ENCODE measurements around the gene IMMT.
A peak's percentile ranks its signal among the peaks of the same experiment; 100 is the strongest.

The IMMT gene

GRCh38 chr2:86199834-86200177 lies 4.5 kb upstream of the IMMT start:
- DNase-seq (ENCODE audit: low spot score): no peak

- peak; percentile 40 for DNase-seq (ENCODE audit: low spot score)
These were observed 636 bp upstream of the IMMT start for GRCh38 chr2:86195808-86196387.

GRCh38 chr2:86194751-86195054 lies 559 bp downstream of the IMMT start:
- DNase-seq (ENCODE audit: low spot score): no peak

GRCh38 chr2:86193901-86194567 lies 1.2 kb downstream of the IMMT start:
- DNase-seq (ENCODE audit: low spot score): no peak

GRCh38 chr2:86189782-86190416 lies 5.4 kb downstream of the IMMT start:
- DNase-seq (ENCODE audit: low spot score): no peak

- DNase-seq (ENCODE audit: low spot score): no peak
These were observed 8.8 kb downstream of the IMMT start for GRCh38 chr2:86186431-86186830.

GRCh38 chr2:86185517-86186212 lies 9.6 kb downstream of the IMMT start:
- no peak for DNase-seq (ENCODE audit: low spot score)

GRCh38 chr2:86176597-86176996 lies 18.7 kb downstream of the IMMT start:
- no peak for DNase-seq (ENCODE audit: low spot score)

GRCh38 chr2:86175828-86176227 lies 19.4 kb downstream of the IMMT start:
- DNase-seq (ENCODE audit: low spot score): no peak

- no peak for DNase-seq (ENCODE audit: low spot score)
These were observed 20.8 kb downstream of the IMMT start for GRCh38 chr2:86174445-86174844.

GRCh38 chr2:86172610-86173009 lies 22.7 kb downstream of the IMMT start:
- DNase-seq (ENCODE audit: low spot score): no peak

- DNase-seq (ENCODE audit: low spot score): no peak
These were observed 24.0 kb downstream of the IMMT start for GRCh38 chr2:86171295-86171694.

GRCh38 chr2:86170449-86170848 lies 24.8 kb downstream of the IMMT start:
- no peak for DNase-seq (ENCODE audit: low spot score)

- DNase-seq (ENCODE audit: low spot score): no peak
These were observed 34.9 kb downstream of the IMMT start for GRCh38 chr2:86160156-86160952.

GRCh38 chr2:86158286-86158685 lies 37.0 kb downstream of the IMMT start:
- no peak for DNase-seq (ENCODE audit: low spot score)

- no peak for DNase-seq (ENCODE audit: low spot score)
These were observed 38.2 kb downstream of the IMMT start for GRCh38 chr2:86157009-86157556.

GRCh38 chr2:86150502-86150901 lies 44.8 kb downstream of the IMMT start:
- no peak for DNase-seq (ENCODE audit: low spot score)

- no peak for DNase-seq (ENCODE audit: low spot score)
These were observed 47.5 kb downstream of the IMMT start for GRCh38 chr2:86147793-86148192.

GRCh38 chr2:86143926-86144685 lies 51.2 kb downstream of the IMMT start:
- no peak for DNase-seq (ENCODE audit: low spot score)

GRCh38 chr2:86143307-86143706 lies 52.0 kb downstream of the IMMT start:
- no peak for DNase-seq (ENCODE audit: low spot score)
